Lower lobe of right lung (tissue), 2 donors: Measurements from ENCODE around the gene TNNI2. TPM values are rescaled to one million over a fixed set of nuclear protein-coding genes. Genes with fewer than 3 reads are reported as not detected.

Source experiments
- ATAC-seq, 2 donors: fragments of 200-7000 bp; cut with Tn5 transposase; one replicate each; pipeline ENCODE4 v1.9.1; 2020 to 2022; ENCODE audit warnings: mild to moderate bottlenecking in 2 of 2, moderate library complexity in 2 of 2
- DNase-seq: peaks from one replicate; pipeline ENCODE4 v3.0.0-alpha.2; 2020
- H3K27ac ChIP-seq: fragments of 200-600 bp; one replicate; pipeline ENCODE4 v1.8.0; 2022
- H3K27me3 ChIP-seq: fragments of 200-600 bp; one replicate; pipeline ENCODE4 v1.8.0; 2022; ENCODE audit warnings: low read depth
- H3K36me3 ChIP-seq: fragments of 200-600 bp; one replicate; pipeline ENCODE4 v1.8.0; 2022; ENCODE audit warnings: mild to moderate bottlenecking
- H3K4me1 ChIP-seq: fragments of 200-600 bp; one replicate; pipeline ENCODE4 v1.8.0; 2022
- H3K4me3 ChIP-seq: fragments of 200-600 bp; one replicate; pipeline ENCODE4 v1.8.0; 2022; ENCODE audit warnings: mild to moderate bottlenecking
- H3K9me3 ChIP-seq: fragments of 200-600 bp; one replicate; pipeline ENCODE4 v1.8.0; 2022
- intact Hi-C: fragments of 100-400 bp; cut with DNase I; formaldehyde crosslinking; loops from one replicate; pipeline ENCODE4 v1.11.0; 2022
- total RNA-seq: library from RNA; stranded (reverse); fragmentation: NEBNext Ultra II Directional; extraction: Animal tissue kit (Norgen Biotek cat#: 25700); gene quantifications from one replicate; pipeline ENCODE4 v1.2.1, GENCODE V29; 2021
- TF ChIP-seq, protein P1 (sequence below): fragments of 200-600 bp; IDR thresholded peaks from one replicate; pipeline ENCODE4 v1.8.0; 2022; ENCODE audit warnings: antibody characterized with exemption, mild to moderate bottlenecking
- donor health status: DM: no; HTN: yes; CAD: no; lungs with severe emphysema.

Gene TNNI2
- total RNA-seq, 1 donor from 2014 or later: 17.7 TPM

DNA sequence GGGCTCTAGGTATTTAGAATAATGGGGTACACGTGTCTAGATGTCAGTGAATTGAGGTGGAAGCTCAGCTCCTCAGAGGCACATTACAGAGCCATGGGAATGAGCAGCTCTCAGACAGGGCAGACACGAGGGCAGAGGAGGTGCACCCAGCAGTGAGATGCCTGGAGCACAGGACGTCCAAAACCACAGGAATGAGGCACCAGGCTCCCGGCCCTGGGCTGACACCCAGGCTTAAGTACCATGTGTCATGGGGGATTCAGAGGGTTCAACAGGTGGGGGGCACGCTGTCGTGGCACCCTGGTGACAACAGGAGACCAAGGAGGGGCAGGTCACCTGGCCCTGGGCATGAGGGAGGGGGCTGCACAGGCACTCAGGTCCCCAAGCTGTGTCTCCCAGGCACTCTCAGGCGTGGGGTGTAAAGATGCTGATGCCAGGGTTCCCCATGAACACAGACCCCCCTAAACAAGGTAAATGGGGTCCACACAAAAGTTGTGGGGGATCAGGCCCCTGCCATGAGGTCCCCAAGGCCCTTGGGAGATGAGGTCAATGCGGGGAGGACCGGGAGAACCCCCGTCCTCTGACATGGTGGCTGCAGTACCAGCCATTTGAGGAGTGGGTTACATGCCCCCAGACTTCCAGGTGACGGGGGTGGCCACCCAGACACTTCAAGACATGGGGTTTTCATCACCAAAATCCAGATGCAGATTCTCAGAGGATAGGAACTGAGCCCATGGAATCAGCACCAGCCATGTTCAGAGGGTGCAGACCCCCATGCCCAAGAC, 9.6 kb upstream of the TNNI2 start:
- Histone ChIP-seq H3K9me3 (no peaks in the 10 kb centered on the region), H3K4me3 (no peak overlapping the region), H3K27ac (peak overlapping the region; percentile 38), H3K4me1 (peaks cover 50% of the 10 kb centered on the region), H3K27me3 (peaks cover 8% of the 10 kb centered on the region), H3K36me3 (no peaks in the 10 kb centered on the region)
- TF ChIP-seq, protein P1, sequence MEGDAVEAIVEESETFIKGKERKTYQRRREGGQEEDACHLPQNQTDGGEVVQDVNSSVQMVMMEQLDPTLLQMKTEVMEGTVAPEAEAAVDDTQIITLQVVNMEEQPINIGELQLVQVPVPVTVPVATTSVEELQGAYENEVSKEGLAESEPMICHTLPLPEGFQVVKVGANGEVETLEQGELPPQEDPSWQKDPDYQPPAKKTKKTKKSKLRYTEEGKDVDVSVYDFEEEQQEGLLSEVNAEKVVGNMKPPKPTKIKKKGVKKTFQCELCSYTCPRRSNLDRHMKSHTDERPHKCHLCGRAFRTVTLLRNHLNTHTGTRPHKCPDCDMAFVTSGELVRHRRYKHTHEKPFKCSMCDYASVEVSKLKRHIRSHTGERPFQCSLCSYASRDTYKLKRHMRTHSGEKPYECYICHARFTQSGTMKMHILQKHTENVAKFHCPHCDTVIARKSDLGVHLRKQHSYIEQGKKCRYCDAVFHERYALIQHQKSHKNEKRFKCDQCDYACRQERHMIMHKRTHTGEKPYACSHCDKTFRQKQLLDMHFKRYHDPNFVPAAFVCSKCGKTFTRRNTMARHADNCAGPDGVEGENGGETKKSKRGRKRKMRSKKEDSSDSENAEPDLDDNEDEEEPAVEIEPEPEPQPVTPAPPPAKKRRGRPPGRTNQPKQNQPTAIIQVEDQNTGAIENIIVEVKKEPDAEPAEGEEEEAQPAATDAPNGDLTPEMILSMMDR: no peak
- intact Hi-C loops: no loop called here
- DNase-seq (peak; percentile 67), ATAC-seq (peak; percentile 26 to 32)

DNA sequence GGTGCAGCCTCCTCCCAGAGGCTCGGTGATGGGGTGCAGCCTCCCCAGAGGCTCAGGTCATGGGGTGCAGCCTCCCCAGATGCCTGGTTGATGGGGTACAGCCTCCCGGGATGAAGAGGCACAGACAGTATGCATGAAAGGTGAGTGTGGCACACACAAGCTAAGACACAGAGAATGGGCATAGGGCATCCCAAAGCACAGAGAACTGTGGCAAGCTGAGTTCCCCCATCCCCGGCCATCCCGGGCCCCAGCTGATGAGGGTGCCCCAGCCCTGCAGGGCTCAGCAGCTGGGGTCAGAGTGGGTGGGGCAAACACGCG, 8.8 kb upstream of the TNNI2 start:
- DNase-seq (no peak), ATAC-seq (no peak)
- H3K4me1 ChIP-seq: peaks cover 57% of the 10 kb centered on the region
- H3K27me3 ChIP-seq: peaks cover 8% of the 10 kb centered on the region
- H3K4me3 ChIP-seq: no peak overlapping the region
- TF ChIP-seq, protein P1: no peak
- peak overlapping the region; percentile 56 for H3K27ac ChIP-seq
- intact Hi-C loops: no loop called here
- H3K9me3 ChIP-seq: no peaks in the 10 kb centered on the region
- no peaks in the 10 kb centered on the region for H3K36me3 ChIP-seq

DNA sequence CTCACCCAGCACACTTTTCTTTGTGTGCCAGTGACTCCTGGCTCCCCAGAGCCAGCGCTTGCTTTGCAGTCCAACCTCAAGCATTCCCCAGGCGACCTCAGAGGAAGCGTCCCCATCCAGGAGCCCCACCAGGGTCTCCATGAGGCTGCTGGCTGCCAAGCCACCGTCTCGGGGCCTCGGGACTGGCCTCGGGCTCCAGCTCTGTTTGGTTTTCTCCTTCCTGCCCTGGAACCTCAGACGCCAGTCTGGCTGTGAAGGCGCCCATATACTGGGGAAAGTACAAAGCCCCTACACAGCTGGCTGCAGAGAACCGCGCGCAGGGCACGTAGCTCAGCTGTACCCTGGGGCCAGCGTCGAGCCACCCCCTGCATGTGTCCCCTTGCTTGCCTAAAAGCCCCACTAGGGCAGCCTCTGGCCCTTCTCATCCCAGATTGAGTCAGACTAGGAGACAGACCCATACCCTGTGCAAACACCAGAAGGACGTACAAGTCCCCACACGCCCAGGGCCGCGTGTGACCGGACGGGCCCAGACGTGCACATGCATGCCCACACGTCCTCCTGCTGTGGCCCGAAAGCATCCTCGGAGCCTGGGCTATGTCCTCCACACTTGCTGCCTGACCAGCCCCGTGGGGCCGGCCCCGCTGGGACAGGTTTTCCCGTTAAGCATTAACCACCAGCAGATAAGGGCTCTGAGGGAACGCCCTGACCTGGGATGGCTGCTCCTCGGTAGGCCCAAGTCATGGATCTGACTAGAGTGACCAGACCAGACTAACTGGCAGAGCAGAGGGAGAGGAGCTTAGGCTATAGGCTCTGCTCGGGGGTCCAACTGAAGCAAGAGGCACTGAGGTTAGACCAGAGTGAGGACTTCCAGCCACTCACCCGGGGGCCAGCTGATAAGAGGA, 8.2 kb upstream of the TNNI2 start:
- intact Hi-C loops: no loop called here
- H3K27me3 ChIP-seq: peaks cover 8% of the 10 kb centered on the region
- H3K27ac ChIP-seq: peak overlapping the region; percentile 56
- no peak overlapping the region for H3K4me3 ChIP-seq
- H3K9me3 ChIP-seq: no peaks in the 10 kb centered on the region
- TF ChIP-seq, protein P1: no peak
- DNase-seq (peak; percentile 77), ATAC-seq (peak; percentile 2 to 27)
- H3K4me1 ChIP-seq: peaks cover 51% of the 10 kb centered on the region
- H3K36me3 ChIP-seq: no peaks in the 10 kb centered on the region

GRCh38 chr11:1831338-1832210, 7.2 kb upstream of the TNNI2 start:
- peaks cover 8% of the 10 kb centered on the region for H3K27me3 ChIP-seq
- H3K36me3 ChIP-seq: no peaks in the 10 kb centered on the region
- intact Hi-C loops: no loop called here
- TF ChIP-seq, protein P1: no peak
- DNase-seq (peak; percentile 45), ATAC-seq (no peak)
- H3K27ac ChIP-seq: peak overlapping the region; percentile 84
- no peaks in the 10 kb centered on the region for H3K9me3 ChIP-seq
- no peak overlapping the region for H3K4me3 ChIP-seq
- peaks cover 47% of the 10 kb centered on the region for H3K4me1 ChIP-seq
